Measurements from ENCODE around the gene ADPRH. TPM values are rescaled to one million over a fixed set of nuclear protein-coding genes. Genes with fewer than 3 reads are reported as not detected.
A peak's percentile ranks its signal among the peaks of the same experiment; 100 is the strongest.

ADPRH gene
- total RNA-seq (2021) (3.6 to 4.3 TPM (median 4.1 TPM) in 3 replicates), Bru-seq, nascent RNA (percentile 42 among the genes with signal in this experiment)
- long read RNA-seq, experiment 1, transcript ADPRH-205 (4 exons, 1,501 nt): major isoform, 11 of 17 reads
- long read RNA-seq, experiment 1, partial matches to known transcripts: 1 of 17 reads
- long read RNA-seq, experiment 1, other reads (novel, unspliced or antisense): 3 of 17 reads
- long read RNA-seq, experiment 2, partial matches to known transcripts: 0 of 7 reads
- long read RNA-seq, experiment 2, other reads (novel, unspliced or antisense): 4 of 7 reads
- long read RNA-seq, experiment 3: 0 reads

- H3K4me1 Mint-ChIP-seq: peaks cover 13% of the 10 kb centered on the region
- ChIA-PET CTCF (interaction anchor here (0.5 to 2.5 kb wide), 4 partner anchors 21 to 102 kb away, joined by 3 to 12 read pairs (median 4); no protein-coding TSS in a partner anchor), POLR2A (interaction anchor here (0.6 kb wide), 1 partner anchor 233 kb away, joined by 3 read pairs; no protein-coding TSS in a partner anchor)
- ATAC-seq: peak; percentile 90
- H3K27me3 Mint-ChIP-seq (ENCODE audit: low read depth): peaks cover 32% of the 10 kb centered on the region
- peaks cover 6% of the 10 kb centered on the region; the same call in 1 of the 2 replicates for H3K9me3 Mint-ChIP-seq
- peak within 1 kb of the TSS; percentile 69 for H3K27ac Mint-ChIP-seq
- peak within 1 kb of the TSS; percentile 92 for H3K4me3 Mint-ChIP-seq
- no peaks in the 10 kb centered on the region for H3K36me3 Mint-ChIP-seq
- DNase-seq (ENCODE audit: low spot score): peak; percentile 78
- TF ChIP-seq TEAD4 (CRISPR knock-in tag; IDR thresholded peaks at IDR 0.05) (no peak), MAX (CRISPR knock-in tag; IDR thresholded peaks at IDR 0.05) (peak; percentile 71), ATF3 (CRISPR knock-in tag; conservative IDR thresholded peaks at IDR 0.05) (no peak), USF2 (CRISPR knock-in tag; IDR thresholded peaks at IDR 0.05) (no peak), ZNF532 (CRISPR knock-in tag; IDR thresholded peaks at IDR 0.05; ENCODE audit: borderline replicate concordance) (no peak), MLX (CRISPR knock-in tag; IDR thresholded peaks at IDR 0.05) (no peak), ZNF425 (CRISPR knock-in tag; conservative IDR thresholded peaks at IDR 0.05) (no peak), PREB (CRISPR knock-in tag; IDR thresholded peaks at IDR 0.05; ENCODE audit: borderline replicate concordance) (no peak), FOXP4 (CRISPR knock-in tag; IDR thresholded peaks at IDR 0.05) (no peak), CDX4 (CRISPR knock-in tag; IDR thresholded peaks at IDR 0.05; ENCODE audit: borderline replicate concordance) (no peak), RORB (CRISPR knock-in tag; IDR thresholded peaks at IDR 0.05) (no peak), HMGA2 (CRISPR knock-in tag; IDR thresholded peaks at IDR 0.05) (no peak), KAT7 (CRISPR knock-in tag; IDR thresholded peaks at IDR 0.05; ENCODE audit: borderline replicate concordance) (no peak; the same call in 1 of the 2 replicates), ZNF263 (CRISPR knock-in tag; IDR thresholded peaks at IDR 0.05; ENCODE audit: low read depth) (no peak), E2F4 (CRISPR knock-in tag; IDR thresholded peaks at IDR 0.05; ENCODE audit: borderline replicate concordance, low read depth) (no peak), AR (CRISPR knock-in tag; IDR thresholded peaks at IDR 0.05) (no peak)
Measured at GRCh38 chr3:119579366-119580066, at the start of gene ADPRH. Gene ADPRH (plus strand): TSS chr3:119579492. CDS start chr3:119582170, 2,678 bp downstream.
